GM19372 (cell line): ENCODE measurements around the gene BPI.
"Not testable (repeated sequence)": the region's sequence is repeated elsewhere in the genome, so short reads cannot be mapped to it uniquely, and the experiment has no call there.

Source experiments
- ATAC-seq: cut with Tn5 transposase; IDR thresholded peaks from one replicate; pipeline ENCODE4 v1.9.1; 2021; ENCODE audit warnings: mild to moderate bottlenecking, low read depth, moderate library complexity; ENCODE audit not compliant: unreplicated experiment

The BPI gene

DNA sequence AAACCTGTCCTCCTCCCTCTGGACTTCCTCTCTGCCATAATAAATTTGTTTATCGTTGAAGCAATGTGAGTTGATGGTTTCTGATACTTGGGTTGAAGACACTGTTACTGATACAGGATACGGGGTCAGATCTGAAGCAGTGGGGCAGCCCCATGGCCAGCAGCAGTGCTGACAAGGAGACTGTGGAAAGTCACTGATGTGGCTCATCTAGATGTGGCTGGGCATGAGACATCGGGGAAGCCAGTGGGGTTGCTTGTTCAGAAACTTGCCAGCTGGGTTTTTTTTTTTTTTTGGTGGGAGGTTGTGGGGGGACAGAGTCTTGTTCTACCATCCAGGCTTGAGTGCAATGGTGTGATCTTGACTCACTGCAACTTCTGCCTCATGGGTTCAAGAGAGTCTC lies 2.6 kb upstream of the BPI start:
- ATAC-seq: no peak

DNA sequence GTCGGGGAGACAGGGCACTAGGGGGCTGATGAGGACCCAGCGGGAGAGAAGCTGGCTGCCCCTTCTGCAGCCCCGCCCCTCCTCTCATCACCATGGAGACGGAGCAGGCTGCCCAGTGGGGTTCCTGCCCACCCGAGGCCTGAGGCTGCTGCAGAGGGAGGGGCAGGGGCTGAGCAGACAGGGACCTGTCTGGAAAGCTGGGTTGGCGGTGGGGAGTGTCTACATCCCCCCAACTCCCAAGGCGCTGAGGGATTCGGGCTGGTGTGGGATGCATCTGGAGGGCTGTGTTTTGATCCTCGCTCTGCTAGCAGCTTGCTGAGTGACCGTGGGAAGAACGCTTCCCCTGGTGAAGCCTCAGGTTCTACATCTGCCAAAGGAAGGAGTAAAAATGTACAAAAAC lies 1.2 kb upstream of the BPI start:
- ATAC-seq: no peak

DNA sequence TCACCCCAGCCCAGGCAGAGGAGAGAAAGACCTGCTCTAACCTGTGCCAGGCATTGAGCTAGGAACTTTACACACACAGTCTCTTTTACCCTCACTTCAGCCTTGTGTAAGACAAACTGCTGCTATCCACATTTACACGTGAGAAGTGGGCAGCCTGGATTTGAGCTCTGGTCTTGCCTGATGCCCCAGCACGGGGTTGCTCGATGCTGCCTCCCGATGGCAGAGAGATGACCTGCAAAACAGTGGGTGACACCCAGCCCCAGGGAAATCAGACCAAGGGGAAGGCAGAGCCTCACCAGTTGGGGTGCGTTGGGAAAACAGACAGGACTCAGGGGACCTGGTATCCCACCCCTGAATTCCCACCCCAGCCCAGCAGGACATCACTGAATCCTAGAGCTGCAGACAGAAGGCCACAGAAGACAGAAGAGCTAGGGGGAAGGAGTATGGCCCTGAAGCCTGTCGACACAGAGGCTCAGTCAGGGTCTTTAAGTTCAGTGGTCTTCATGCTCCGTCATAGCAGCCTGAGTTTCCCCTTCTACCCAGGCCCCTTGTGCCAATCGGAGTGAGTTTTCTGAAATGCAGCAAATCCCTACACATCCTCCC lies 990 bp downstream of the BPI start:
- no peak for ATAC-seq

DNA sequence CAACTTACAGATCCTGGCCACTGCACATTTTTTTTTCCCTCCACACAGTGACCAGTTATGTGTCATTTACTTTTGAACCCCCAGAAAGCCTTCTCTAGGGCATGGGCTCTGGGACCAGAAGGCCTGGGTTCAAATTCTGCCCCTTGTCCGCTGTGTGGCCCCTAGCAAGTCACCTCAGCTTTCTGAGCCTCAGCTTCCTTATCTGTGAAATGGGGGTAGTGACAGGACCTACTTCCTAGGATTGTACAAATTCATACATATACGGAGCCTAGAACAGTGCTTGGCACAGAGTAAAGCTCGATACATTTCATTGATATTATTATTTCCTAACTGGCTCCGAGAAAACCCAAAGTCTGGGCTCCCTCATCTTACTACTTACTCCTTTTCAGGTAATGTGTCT lies 1.6 kb downstream of the BPI start:
- ATAC-seq: no peak

DNA sequence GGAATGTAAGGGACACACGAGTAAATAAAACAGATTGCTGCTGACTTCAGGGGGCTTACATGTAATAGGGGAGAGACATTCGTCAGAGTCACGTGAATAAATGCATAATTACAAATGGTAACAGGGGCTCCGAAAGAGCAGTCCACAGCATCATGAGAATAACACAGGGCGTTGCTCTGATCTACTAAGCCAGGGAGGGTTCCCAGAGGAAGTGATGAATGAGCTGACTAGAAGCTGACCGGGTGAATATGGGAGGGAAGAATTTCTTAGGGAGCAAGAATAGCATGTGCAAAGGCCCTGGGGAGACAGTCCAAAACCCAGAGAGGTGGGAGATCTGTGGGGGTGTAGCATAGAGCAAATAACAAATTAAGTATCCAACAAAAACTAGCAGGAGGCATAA lies 2.4 kb downstream of the BPI start:
- no peak for ATAC-seq

DNA sequence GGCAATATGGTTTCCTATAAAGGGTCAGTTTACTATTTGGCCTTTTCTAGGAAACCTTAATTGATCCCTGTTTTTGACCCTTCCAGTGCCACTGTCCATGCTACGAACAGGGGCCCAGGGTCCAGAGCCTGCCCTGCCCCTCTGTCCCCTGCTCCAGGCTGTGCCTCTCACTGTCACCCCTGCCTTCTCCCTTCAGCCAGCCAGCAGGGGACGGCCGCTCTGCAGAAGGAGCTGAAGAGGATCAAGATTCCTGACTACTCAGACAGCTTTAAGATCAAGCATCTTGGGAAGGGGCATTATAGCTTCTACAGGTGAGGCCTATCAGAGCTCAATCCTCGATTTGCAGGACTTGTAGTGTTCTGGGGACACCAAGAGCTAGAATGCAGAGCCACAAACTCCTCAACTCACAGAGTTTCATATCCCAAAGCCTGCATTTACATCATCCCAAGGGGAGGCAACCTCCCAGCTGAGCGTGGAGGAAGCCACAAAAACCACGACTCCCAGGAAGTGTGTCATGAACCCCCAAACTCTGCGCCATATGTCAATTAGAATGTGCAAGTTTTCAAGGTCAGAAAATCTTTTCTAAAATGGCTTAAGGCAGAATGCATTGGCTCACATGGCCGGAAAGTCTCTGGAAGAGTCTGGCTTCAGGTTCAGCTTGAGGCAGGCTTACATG lies 3.6 kb downstream of the BPI start:
- no peak for ATAC-seq

DNA sequence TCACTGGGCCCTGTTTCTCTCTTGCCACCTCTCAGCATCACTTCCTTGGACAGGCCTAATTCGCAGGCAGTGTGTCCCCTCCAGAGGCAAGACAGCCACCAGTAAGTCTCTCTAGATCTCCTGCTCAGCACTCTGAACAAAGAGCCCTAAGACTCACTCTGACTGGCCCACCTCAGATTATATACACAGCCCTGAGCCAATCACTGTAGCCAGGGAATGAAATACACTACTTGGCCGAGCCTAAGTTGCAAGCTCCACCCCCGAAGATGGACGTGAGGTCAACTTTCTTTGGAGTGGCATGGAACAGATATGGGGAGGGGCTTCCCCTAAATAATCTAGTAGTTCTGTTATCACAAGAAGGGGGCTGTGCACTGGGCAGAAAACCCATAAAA lies 4.1 kb downstream of the BPI start:
- no peak for ATAC-seq

DNA sequence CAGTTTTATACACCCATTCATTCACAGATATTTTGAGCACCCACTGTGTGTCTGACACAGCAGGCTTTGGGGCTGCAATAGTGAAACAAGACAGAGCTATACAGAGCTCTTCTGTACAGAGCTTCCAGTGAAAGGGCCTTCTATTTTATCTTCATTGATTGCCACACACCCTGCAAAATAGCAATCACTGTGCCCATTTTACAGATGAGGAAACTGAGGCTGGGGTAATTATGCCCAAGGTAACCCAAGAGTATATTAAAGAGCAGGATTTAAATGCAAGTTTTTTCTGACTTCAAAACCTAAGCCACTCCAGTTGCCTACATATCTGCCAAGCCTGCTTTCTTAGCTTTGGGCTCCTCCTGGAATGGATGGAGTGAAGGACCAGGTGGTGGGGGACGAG lies 4.5 kb downstream of the BPI start:
- ATAC-seq: no peak

DNA sequence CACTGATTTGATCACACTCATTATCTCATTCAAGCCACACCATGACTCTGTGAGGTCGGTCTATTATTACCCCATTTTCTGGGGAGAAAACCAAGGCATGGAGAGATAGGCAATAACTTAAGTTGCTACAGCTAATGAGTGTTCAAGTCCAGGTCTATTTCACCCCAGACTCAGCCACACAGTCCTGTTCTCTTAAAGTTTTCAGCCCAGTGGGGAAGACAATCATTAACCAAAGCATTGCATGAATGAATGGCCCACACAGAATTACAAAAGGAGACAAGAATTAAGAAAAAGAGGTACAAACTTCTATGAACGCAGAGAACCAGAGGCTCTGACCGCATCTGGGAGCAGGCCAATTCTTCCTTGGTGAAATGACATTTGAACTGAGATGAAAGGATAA lies 7.1 kb downstream of the BPI start:
- ATAC-seq: no peak

DNA sequence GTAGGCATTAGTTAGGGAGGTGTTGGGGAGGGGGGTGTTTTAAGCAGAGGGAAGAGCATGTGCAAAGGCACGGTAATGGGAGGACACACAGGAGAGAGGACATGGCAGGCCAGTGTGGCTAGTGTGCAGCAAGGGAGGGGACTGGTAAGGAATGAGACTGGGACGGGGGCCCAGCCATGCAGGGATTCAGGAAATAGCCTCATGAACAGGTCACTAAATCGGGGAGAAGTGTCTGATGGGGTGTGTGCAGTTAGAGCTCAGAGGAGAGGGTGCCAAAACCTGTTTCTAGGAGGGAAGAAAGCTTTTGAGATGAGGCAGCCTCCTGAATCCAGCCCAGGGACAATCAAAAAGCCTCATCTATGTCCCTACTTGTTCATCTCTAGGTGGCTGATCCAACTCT lies 7.5 kb downstream of the BPI start:
- no peak for ATAC-seq

DNA sequence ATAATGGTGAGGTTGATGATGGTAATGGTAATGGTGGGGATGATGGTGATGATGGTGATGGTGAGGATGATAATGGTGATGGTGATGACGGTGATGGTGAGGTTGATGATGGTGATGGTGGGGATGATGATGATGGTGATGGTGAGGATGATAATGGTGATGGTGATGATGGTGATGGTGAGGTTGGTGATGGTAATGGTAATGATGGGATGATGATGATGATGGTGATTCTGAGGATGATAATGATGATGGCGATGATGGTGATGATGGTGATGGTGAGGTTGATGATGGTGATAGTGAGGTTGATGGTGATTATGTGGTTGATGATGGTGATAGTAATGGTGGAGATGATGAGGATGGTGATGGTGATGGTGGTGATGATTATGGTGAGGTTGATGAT lies 9.7 kb downstream of the BPI start:
- no peak for ATAC-seq

DNA sequence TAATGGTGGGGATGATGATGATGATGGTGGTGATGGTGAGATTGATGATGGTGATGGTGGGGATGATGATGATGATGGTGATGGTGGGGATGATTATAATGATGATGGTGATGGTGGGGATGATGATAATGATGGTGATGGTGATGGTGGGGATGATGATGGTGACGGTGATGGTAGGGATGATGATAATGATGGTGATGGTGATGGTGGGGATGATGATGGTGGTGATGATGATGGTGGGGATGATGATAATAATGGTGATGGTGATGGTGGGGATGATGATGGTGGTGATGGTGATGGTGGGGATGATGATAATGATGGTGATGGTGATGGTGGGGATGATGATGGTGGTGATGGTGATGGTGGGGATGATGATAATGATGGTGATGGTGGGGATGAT lies 10.4 kb downstream of the BPI start:
- not testable (repeated sequence) for ATAC-seq

DNA sequence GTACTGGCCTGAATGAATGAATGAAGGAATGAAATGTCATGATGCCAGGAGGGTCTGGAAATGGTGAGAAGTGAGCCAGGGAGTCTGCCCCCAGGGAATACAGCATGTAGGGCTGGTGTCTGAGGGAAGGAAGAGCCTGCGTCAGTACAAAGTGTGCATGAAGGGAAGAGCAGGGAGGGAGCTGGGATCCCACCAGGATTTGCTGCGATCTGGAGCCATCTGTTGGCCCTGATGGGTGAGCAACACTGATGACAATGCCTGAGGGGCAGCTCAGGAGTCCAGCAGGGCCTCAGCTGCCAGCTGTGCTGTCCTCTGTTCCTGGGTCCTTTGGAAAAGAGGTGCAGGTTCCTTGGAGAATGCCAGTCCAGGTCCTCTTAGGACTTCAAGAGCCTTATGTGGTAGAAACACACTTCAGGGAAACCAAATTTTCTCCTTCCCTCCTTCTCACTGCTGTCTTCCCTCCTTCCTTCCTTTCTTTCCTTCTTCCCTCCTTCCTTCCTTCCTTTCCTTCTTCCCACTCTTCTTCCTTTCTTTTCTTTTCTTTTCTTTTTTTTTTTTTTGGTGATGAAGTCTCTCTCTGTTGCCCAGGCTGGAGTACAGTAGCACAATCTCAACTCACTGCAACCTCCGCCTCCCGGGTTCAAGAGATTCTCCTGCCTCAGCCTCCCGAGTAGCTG lies 11.5 kb downstream of the BPI start:
- no peak for ATAC-seq

DNA sequence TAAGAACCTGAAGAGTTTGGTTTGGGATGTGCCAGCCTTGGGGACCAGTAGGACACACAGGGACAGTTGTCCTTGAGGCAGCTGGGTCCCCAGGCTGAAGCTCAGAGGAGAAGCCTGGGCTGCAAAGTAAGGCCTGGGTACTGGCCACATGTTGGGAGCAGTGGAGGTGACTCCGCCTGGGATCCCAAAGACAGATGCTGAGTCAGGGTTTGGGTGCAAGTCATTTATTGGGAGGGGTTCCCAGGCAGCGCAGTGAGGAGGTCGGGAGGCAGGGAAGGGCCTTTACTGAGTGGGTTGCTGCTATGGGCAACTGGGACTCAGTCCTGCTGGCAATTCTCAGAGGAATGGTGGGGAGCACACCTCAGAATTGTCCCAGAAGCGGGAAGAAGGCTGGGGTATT lies 12.4 kb downstream of the BPI start:
- ATAC-seq: no peak

DNA sequence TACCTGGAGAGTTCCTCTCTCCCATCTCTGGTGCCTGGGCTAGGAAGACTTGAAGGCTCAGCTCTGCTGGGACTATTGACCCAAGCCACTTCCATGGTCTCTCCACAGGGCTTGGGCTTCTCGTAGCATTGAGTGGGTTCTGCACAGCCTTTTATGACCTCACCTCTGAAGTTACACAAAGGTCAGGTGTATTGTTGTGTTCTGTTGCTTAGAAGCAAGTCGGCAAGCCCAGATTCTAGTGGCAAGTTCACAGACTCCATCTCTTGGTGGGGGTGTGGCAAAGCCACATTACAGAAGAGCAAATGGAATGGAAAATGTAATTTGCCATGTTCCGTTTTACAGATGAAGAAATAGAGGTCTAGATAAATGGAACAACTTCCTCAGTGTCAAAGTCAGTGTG lies 13.5 kb downstream of the BPI start:
- no peak for ATAC-seq

DNA sequence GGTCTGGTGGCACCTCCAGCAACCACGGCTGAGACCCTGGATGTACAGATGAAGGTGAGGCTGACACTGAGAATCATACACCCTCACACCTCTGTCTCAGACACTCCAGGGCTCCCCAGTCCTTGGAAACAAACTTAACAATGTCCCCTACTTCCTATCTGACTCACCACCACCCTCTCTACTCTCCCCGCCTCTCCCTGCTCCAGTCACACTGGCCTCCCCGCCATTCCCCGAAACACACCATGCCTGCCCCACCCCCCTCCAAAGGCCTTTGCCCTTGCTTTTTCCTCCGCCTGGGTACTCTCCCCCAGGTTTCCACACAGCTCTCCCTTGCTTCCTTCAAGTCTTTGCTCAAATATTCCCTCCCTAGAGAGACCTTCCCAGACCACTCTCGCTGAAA lies 16.3 kb downstream of the BPI start:
- ATAC-seq: no peak

DNA sequence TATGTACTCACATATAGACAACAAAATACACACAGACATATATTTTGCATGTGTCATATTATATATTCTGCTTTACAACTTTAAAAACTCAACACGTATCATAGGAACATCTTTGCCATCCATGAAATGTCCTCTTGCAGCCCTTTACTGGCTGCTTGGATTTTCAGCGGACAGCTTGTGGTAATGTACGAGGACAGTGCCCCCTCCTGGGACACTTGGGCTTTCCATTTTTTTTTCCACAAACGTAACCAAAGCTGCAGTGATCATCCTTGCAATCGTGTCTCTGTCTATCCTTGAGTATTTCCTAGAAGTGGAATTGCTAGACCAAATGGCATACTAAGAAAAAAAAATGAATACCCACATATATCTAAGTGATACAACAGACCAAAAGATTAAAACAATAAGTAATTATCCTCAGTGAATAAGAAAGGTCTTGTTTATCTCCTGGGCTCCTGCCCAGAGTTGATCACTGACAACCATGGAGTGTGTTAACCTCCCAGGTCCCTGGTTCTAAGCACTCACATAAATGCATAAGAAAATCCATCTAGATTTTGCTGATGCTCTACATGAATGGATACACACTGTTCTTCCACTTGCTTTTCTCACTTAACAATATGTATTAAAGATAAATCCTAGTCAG lies 18.1 kb downstream of the BPI start:
- ATAC-seq: no peak

DNA sequence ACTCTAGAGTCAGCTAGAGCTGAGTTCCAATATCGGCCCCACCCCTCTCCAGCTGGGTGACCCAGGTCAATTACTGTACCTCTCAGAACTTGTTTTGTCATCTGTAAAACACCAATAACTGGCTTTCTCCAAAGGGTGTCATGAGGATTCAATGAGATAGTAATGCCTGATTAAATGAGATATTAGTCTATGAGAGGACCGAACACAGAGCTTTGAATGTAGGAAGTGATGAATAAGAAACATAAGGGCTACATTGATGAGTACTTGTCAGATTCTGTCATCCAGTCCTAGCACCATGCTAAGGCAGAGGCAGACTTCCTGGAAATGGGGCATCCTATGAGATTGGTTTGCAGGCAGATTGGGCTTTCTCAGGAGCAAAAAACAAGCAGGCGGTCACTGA lies 20.2 kb downstream of the BPI start:
- ATAC-seq: no peak

DNA sequence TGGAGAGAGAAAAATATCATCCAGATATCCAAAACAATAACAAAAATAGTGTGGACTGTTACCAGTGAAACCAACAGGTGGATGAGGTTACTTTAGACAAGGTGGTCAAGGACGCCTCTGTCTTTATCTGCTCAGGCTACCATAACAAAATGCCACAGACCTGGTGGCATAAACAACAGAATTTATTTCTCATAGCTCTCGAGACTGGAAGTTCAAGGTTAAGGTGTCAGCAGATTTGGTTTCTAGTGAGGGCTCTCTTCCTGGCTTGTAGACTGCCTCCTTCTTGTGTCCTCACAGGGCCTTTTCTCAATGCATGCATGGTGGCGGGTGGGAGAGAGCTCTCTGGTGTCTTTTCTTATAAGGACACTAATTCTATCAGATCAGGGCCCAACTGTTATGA lies 21.2 kb downstream of the BPI start:
- no peak for ATAC-seq

DNA sequence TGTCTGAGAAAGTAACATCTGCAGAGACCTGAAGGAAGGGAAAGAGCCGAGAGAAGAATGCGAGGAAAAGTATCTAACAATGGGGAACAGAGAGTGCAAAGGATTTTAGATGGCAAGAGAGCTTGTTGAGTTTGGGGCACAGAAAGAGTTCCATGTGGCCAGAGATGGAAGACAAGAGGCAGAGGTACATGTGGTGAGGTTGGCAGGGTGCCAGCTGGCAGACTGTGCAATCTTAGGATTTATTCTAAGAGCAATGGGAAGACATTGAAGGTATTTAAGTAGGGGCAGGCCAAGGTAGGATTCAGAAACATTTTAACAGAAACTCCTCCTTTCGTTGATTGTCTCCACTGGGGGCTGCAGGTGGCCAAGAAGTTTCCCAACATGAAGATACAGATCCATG lies 21.9 kb downstream of the BPI start:
- no peak for ATAC-seq

DNA sequence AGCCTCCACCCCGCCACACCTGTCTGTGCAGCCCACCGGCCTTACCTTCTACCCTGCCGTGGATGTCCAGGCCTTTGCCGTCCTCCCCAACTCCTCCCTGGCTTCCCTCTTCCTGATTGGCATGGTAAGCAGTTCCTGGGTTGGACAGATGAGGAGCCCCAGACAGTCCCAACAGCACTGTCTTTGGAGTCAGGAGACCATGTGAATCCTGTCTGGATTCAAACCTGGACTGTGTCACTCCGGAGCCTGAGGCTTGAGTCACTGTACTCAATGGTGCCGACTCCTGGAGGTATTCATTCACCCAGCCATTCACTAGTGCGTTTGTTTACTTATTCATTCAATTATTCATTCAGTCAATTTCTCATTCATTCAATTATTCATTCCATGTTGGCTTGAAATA lies 22.4 kb downstream of the BPI start:
- no peak for ATAC-seq

DNA sequence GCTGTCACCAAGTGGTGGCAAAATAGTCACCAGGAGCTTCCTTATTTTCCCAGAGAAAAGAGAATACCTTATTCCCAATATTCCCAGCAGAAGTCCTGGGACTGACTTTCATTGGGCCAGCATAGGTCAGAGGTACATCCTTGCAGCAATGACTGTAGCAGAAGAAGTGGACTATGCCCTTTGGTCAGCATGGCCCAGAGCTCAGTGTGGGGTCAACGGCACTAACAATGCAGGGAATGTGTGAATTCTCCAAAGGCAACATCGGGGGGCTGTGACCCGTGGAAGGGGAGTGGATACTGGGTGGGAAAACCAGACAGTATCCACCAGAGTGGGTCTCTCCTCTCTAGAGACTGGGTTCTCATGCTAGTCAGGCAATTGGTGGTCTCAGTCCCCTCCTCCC lies 26.7 kb downstream of the BPI start:
- ATAC-seq: no peak
